HG02943 (cell line): Measurements from ENCODE around the gene LDLRAD2.

Experiments used
- ATAC-seq: cut with Tn5 transposase; IDR thresholded peaks from one replicate; pipeline ENCODE4 v1.9.1; 2021; ENCODE audit warnings: mild to moderate bottlenecking, low read depth, moderate library complexity; ENCODE audit not compliant: unreplicated experiment

LDLRAD2 gene

DNA sequence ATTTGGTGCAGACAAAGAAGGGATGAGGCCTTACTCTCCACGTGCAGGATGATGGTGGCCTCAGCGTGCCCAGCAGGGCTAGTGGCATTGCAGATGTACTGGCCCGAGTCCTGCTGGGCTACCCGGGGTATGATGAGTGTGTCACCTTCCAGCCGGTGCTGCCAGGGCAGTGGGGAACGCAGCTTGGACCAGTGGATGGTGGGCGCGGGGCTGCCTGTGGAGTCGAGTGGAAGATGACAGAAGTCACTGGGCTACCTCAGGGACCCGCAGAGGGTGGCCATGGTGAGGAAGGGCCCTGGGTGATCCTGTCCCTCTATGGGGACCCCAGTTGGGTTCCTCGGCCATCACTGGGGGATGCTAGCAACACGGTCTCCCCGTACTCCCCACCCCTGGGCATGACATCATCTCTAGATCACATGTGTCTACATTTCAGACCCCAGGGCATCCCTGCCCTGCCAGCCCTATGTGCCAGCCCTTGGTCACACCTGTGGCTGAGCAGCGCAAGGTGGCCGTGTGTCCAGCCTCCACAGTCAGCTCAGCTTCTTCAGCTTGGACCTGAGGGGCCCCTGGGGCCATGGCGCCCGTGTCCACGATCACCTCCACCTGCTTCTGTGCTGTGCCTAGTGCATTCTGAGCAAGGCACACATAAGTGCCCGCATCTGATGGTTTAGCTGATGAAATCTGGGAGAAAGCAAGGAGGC is 27.4 kb downstream of the LDLRAD2 start:
- no peak for ATAC-seq

DNA sequence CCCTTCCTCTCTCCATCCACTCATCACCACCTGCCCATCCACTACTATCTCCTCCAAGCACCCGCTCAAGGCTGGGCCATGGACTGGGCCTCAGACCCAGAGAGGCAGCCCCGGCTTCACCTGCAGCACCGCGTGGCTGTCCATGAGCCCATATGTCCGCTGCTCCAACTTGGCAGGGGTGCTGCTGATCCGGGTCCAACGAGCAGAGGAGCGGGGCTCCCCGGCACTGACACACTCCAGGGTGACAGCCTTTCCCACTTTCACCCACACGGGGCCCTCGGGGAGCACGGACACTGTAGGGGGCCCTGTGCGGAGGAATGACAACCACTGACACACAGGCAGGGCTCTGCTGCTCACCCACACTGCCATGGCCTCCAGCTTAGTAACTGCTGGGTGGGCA is 28.9 kb downstream of the LDLRAD2 start:
- ATAC-seq, result no peak

- no peak for ATAC-seq
Measured at GRCh38 chr1:21841852-21842466, 29.9 kb downstream of the LDLRAD2 start.

- no peak for ATAC-seq
Measured at GRCh38 chr1:21842606-21843162, 30.6 kb downstream of the LDLRAD2 start.

- no peak for ATAC-seq
Measured at GRCh38 chr1:21843208-21843607, 31.1 kb downstream of the LDLRAD2 start.

DNA sequence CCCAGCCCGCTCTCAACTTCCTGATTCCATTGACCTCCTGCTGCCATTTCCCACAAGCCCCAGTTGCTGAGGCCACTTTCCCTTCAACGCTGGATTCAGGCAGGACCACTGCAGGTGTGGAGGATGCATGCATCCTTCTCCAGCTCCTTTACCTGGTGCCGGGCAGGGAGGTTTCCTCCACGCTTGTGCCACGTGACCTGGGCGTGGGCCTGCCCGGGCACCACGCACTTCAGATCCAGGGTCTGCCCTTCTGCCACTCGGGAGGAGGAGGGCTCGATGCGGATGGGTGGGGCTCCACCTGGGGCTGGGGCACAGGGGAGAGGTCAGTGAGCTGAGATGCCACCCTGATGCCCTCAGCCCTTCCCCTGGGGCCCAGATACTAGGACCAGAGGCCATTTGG is 31.9 kb downstream of the LDLRAD2 start:
- ATAC-seq, result no peak

DNA sequence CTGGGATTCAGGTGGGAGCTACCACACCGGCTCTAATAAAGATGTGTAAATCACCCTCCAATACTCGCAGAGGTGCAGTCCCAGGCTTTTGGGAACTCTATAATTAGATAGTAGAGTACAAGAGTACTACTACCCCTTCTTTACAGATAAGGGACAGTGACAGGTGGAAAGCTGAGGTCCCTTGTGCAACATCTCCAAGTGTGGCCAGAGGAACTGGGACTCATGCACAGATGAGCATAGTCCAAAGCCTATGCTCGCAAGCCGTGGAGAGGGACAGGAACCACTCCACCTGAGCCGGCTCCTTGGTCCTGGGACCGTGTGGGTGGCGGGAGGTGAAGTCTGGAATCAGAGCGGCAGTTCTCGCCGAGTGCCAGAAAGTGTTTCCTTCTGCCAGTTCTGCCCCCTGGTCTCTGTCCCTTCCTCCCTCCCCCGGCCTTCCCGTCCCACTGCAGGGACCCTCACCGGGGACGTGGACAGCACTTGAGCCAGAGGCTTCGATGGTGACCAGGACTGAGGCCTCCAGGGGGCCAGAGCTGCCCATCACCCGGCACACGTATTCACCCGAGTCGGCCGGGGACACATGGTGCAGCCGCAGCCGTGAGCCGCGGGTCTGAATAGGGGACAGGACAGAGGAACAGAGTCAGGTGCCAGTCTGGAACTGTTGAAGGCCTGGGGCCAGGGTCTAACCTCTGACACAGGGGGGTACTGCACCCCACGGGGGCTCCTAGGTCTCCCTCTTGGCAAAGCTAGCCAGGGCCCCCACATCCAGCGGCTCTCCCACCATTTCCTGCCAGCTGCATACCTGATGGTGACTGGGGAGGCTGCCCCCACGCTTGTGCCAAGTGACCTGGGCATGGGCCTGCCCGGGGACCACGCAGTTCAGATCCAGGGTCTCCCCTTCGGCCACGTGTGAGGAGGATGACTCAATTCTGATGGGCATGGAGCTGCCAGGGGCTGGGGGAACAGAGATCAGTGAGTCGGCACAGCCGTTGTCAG is 33.9 kb downstream of the LDLRAD2 start:
- no peak for ATAC-seq

GRCh38 chr1:21847223-21848205 is 35.4 kb downstream of the LDLRAD2 start:
- no peak for ATAC-seq

- no peak for ATAC-seq
Measured at GRCh38 chr1:21848524-21849174, 36.6 kb downstream of the LDLRAD2 start.

DNA sequence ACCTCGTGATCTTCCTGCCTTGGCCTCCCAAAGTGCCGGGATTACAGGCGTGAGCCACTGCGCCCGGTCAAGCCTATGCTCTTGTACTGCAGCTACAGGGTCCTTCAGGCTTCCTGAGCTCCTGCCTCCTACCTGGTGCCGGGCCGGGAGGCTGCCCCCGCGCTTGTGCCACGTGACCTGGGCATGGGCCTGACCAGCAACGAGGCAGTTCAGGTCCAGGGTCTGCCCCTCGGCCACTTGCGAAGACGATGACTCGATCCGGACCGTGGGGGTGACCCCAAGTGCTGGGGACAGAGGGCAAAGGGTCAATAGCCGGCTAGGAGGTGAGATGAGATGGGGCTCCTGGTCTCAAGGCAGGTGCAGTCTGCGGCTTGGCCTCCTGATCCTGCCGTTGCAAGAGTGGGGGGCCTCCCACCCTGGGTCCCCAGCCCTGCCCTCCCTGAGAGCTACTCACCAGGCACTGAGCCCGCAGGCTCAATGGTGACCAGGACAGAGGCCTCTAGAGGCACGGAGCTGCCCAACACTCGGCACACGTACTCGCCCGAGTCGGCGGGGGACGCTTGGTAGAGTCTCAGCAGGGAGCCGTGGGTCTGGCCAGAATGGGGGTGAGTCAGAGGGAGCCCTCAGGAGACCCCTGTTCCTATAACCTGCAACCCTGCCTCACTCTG is 38.0 kb downstream of the LDLRAD2 start:
- no peak for ATAC-seq

DNA sequence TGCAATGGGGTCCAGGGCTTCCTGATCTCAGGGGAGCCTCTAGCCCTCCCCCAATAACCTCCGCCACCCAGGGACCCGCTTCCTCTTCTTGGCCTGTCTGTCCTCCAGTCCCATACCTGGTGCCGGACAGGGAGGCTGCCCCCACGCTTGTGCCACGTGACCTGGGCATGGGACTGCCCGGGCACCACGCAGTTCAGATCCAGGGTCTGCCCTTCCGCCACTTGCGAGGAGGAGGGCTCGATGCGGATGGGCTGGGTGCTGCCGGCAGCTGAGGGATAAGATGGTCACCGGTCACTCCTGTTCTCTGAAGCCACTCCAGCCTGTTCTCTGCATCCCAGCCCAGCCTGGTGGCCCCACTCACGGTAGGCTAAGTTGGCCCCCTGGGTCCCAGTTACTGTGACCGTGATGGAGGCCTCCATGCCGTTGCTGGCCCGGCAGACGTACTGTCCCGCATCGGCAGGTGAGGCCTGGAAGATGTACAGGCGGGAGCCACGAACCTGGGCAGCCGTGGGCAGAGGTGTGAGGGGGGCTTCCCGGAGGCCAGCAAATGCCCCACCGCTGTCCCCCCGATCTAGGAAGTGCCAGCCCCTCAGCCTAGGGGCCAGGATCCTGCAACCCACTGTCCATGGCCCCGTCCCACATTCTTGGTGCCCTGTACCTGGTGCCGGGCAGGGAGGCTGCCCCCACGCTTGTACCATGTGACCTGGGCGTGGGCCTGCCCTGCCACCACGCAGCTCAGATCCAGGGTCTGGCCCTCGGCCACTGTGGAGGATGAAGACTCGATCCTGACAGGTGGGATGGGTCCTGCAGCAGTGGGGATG is 39.6 kb downstream of the LDLRAD2 start:
- ATAC-seq, result no peak

DNA sequence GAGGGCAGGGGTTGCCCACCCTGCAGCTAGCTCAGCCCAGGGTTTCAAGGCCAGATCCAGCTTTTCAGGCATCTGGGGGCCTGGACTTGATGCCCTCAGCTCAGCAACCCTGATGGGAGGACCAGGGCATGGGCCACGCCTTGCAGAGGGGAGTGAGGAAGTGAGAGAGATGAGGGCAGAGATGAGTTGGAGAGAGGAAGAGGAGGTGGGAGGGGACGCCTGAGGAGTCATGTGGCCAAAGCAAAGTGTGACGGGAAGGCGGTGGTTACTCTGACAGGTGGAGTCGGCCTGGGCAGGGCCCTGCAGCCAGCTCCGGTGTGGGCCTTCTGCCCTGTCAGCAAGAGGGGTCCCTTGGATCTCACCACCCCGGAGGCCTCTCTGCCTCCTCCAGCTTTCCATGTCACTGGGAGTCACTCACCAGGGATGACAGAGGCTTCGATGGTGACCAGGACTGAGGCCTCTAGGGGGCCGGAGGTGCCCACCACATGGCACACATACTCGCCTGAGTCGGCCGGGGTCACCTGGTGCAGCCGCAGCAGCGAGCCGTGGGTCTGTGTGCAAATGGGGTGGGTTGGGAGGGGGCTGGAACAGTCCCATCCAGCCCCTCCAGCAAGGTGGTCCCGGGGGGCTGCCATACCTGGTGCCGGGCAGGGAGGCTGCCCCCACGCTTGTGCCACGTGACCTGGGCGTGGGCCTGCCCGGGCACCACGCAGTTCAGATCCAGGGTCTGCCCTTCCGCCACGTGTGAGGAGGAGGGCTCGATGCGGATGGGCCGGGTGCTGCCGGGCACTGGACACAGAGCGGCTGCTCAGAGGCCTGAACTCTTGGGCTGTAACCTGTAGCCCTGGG is 40.4 kb downstream of the LDLRAD2 start:
- no peak for ATAC-seq

- ATAC-seq, result no peak
Measured at GRCh38 chr1:21853131-21853427, 41.0 kb downstream of the LDLRAD2 start.

DNA sequence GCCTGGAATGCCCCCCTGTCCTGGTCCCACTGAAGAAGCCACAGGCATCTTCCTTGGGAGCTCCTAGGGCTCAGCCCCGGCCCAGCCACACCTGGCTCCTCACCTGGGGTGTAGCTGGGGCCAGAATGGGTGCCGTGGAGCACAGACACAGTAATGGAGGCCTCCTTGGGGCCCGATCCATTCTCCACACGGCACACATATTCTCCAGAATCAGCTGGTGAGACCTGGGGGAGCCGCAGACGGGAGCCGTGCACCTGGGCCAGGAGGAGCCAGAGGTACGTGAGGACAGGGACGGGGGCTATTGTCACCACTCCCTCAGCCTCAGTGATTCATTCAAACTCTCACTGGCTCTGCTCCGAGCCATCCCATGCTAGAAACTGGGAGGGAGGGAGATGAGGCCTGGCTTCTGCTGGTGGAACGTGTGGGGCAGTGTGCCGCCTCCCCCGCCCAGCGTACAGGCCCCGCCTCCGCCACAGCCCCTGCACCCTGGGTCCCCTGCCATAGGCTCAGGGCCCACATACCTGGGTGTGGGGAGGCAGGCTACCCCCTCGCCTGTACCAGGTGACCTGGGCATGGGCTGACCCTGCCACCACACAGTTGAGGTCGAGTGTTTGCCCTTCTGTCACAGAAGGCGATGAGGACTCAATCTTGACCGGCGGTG is 42.2 kb downstream of the LDLRAD2 start:
- no peak for ATAC-seq

- no peak for ATAC-seq
Measured at GRCh38 chr1:21854751-21855131, 42.7 kb downstream of the LDLRAD2 start.

DNA sequence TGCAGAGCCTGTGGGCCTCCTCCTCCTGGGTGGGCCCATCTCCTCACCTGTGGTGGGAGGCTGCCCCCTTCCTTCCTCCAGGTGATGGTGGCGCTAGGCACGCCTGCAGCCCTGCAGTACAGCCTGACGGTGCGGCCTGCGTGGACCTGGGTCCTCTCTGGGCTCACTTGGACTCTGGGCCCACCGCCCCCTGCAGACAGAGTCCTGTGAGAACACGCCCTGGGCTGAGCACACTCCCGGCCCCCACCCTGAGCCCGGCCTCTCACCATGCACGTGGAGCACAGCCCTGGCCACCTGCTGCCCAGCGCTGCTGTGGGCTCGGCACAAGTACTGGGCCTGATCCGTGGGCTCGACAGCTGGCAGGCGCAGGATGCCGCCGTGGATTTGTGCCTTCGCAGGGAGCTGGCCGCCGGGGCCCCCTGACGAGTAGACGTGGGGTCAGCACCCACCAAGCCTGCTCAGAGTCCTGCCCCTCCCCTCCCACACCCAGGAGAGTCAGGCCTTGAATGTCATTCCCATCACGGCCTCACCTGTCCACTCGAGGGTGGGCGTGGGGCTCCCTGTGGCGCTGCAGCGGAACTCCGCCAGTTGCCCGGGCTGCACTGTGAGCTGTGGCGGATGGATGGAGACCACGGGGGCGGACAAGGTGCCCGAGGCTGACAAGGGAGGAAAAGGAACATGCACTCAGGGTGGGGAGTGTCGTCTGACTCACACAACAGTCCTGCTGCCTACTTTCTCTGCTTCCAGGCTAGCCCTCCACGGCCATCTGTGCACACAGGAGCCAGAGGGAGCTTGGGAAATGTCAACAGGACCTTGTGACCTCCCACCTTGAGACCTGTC is 43.4 kb downstream of the LDLRAD2 start:
- no peak for ATAC-seq
